HL-60/S4 treated with phorbol 12-myristate 13-acetate at 8.2 ng/mL for 4 days and 3 days (cell line): ENCODE results near the gene PHF21B.
"Not testable (repeated sequence)": the region's sequence is repeated elsewhere in the genome, so short reads cannot be mapped to it uniquely, and the experiment has no call there.

Experiments
- in situ Hi-C: fragments of 300-500 bp; cut with MboI; formaldehyde crosslinking; loops from 2 replicates; pipeline ENCODE4 v1.15.0; 2022; ENCODE audit warnings: low sequenced_read_pairs

The PHF21B gene

DNA sequence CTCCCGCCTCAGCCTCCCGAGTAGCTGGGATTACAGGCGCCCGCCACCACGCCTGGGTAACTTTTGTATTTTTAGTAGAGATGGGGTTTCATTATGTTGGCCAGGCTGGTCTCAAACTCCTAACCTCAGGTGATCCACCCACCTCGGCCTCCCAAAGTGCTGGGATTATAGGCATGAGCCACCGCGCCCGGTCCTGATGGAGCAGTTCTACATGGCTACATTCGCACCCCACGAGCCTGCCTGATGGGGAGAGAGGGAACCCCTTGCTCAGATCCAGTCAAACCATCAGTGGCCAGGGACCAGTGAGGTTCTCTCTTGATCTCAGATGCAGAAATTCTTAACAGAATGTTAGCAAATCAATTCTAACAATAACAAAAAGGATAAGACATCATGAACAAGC is 88.0 kb downstream of the PHF21B start:
- in situ Hi-C loops, result not testable (repeated sequence)

DNA sequence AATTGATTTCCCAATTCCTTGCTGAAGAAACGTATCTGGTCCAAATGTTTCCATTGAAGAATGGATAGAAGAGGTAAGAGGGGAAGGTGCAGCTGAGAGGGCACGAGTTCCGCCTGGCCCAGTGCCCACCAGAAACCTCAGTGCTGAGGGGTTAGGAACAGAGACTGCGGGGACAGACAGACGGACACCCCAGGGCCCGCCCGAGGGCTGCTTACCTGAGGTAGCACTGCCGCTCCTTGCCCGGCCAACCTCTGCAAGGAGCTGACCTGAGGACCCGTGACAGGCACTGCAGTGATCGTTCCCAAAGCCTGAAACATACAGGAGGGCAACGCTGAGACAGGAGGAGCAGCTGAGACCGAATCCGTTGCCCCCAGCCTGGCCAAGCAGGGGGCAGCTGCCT is 89.6 kb downstream of the PHF21B start:
- in situ Hi-C loops, result no loop called here

DNA sequence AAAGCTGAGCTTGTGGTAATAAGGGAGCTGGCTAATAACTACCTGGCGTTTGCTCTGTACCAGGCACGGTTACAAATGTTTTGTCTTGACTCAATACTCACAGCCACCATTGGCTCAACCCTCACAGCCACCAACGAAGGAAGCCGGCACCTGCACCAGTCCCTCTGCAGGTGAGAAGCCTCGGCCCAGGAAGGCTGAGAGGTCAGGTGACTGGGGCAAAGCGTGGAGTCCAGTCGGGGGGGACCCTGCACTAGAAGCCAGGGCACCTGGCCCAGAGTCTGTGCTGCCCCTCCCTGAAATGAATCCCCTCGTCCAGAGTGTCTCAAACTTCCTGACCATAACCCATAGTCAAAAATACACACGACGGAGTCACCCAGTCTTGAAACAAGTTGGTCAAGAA is 90.1 kb downstream of the PHF21B start:
- in situ Hi-C loops, result no loop called here

DNA sequence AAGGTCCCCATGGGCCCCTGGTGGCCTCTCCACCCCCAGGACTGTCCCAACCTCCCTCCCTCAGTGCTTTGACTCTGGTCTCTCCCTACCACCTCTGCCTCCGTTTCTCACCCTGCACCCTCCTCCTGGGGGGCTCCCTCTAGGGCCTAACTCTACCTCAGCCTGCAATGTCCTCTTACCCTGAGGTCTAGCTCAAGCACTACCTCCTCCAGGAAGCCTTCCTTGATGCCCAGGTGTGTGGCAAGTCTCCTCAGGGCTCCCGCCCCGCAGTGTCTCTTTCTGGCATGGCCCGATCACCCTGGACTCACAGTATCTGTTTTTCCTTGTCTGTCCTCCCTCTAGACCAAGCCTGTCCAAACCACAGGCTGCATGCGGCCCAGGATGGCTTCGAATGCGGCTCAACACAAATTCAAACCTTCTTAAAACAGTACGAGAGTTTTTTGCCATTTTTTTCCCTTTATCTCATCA is 90.8 kb downstream of the PHF21B start:
- in situ Hi-C loops, result no loop called here

DNA sequence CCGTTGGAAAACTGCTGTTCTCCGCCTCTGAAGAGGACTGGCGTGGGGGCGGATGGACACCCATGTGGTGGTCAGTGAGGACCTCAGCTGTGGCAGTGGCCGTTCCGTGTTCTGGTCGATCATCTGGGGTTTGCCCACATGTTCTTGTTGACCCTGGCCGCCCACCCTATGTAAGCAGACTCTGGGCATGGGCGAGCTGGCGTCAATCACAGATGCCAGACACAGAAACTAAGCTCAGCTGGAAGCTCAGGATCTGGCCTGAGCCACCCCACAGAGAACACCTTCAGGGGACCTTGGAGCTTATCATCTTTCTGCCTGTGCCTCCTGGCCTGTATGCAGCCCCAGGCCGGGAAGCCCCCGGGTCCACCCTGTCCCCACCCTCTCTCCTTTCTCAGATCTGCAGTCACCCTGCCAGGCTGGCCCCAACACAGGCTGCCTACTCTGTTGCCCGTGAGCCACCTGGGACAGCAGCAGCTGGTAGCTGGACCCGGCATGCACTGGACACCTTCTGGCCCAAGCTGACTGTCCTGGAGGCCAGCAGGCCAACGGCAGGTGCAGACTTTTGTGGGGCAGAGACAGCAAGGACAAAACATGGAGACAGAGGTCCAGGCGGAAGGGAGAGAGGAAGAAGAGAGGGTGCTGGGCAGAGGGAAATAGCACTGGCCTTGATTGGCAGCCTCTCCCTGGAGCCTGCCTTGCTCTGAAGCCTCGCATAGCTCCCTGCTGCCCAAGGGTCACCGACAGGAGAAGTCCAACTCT is 91.5 kb downstream of the PHF21B start:
- in situ Hi-C loops, result no loop called here

DNA sequence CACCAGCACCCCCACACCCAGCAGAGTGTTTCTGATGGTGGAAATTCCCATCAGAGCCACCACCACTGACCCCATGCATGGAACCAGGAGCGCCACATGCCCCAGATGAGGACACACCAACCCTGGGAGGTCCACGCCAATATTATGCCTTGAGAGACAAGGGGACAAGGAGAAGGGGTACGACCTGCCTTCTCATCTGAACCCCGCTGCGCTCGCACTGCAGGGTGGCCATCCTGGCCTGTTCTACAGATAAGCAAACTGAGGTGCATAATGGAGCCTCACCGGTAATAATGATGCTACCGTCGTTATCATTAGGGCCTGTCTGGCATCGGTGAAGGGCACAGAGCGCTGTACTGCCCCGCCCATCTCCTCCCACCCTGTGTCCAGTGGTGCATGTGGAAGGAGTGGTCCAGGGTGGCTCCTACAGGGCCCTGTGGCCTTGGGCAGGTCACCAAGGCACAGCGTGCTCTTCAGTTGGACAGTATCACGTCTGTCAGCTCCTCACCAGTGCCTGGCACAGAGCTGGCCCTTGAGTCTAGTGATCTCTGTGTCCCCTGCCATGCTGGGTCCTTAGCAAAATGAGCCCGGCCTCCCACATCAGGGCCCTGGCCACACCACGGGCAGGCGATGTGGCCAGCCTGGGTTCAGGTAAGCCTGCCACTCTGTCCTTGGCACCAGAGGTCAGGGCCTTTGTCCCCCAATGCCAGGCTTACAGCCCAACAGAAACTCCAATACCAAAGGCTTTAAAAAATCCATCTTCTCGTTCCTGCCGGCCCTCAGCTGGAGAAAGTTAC is 92.2 kb downstream of the PHF21B start:
- in situ Hi-C loops, result no loop called here

DNA sequence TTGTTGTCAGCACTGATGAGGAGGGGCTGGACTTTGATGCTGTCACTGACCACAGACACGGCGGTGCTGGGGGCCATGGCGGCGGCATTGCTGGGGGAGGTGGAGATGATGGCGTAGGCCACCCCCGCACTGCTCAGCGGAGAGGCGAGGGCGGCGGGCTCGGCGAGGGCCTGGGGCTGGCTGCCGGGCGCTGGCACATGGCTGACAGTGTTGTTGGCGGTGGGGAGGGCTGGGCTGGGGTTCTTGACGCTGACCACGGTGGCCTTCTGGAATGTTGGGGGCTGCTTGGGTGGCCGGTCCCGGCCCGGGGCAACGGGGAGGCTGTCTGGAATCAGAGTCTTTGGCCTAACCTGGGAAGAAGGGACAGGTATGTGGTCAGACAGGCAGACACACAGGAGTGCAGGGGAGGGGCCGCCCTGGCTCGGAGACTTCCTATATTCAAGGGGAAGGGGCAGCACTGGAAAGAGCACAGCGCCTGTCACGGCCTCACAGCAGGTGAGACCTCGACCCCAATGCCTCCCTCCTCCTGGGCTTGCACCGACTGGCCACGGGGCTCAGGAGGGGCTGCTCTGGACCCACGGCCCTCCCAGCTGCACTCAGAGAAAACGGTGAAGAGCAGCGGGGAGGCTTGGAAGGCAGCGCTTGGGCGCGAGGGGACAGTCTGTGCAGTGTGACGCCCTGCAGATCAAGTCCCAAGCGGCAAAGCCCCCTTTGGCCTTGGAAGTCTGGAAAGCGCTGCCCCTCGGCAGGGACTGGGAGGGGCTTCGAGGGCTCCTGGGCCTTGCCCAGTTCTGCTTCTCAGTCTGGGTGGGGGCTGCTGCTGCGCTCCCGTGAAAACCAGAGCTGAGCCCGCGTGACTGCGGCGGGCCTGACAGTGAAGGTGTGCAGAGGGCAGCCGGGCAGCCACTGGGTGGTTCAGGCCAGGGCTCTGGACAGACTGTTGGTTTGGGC is 93.2 kb downstream of the PHF21B start:
- in situ Hi-C loops, result no loop called here

DNA sequence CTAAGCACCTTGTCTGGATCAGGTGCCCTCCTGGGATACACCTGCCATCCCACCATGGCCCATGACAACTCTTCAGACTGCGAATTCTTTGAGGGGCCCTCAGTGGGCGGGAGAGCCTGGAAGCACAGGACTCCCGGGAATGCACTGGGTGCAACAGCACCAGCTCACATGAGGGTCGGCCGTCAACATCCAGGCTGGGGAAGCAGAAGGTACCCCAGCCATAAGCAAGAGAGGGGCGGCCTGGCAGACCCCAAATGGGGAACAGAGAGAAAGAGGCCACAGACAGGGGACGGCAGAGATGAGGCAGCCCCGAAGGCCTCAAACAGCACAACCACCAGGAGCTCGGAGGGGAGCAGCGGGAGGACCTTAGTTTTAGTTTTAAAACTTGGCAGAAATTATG is 94.4 kb downstream of the PHF21B start:
- in situ Hi-C loops, result no loop called here

DNA sequence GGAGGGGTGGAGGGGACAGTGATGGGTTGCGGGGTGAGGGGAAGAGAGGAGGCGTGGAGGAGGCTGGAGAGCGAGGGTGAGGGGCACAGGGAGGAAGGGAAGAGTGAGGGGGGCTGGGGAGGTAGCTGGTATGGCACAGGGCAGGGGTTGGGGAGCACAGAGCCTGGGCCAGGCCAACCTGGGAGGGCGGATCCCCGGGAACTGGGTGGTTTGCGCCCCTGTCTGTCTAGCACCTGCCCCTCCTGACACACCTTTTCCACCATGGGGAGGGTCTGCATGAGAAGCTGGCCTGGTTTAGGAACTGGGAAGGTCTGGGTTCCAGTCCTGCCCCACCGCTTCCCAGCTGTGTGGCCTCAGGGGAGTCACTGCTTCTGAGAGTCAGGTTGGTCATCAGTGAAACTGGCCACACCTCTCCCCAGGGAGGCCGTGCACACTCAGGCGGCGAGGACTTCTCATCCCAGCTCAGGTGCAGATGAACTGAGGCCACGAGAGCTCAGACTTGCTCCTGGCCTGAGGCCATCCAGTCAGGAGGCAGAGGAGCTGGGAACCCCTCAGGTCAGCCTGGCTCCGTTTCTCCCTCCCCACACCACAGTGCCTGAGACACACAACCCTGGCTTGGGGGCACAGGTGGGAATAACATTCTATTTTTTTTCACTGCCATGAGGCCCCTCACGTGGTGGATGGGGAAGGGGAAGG is 95.6 kb downstream of the PHF21B start:
- in situ Hi-C loops, result no loop called here

DNA sequence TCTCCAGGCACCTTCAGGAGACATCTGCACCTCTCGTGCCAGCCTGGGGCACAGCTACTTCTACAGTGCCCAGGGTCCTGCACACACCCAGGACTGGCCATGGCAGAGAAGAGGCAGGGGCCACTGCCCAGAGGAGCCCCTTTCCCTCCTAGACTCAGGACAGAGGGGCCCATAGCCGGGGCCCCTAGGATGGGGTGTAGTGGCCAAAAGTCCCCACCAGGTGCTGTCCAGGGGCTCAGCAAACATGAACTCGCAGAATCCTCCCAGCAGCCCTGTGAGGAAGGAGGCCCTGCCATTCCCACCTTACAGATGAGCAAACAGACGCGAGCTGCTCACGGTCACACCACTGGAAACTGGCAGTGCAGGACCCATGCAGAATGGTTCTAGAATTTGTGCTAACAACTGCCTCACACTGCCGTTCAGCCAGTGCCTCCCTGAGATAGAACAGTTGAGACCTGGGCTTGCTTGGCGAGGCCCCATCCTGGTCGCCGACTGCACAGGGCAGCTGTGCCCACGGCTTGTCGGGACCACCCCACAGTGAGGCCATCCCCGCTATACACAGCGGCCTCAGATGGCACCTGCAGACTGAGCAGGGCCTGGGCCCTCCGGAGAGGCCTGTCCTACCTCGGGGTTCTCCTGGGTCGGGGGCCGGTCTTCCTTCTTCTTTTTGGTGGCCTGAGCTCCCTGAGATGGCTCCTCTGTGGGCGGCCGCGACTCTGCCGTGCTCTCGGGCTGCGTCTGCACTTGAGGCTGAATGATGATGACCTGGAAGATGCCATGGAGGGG is 96.4 kb downstream of the PHF21B start:
- in situ Hi-C loops, result no loop called here

DNA sequence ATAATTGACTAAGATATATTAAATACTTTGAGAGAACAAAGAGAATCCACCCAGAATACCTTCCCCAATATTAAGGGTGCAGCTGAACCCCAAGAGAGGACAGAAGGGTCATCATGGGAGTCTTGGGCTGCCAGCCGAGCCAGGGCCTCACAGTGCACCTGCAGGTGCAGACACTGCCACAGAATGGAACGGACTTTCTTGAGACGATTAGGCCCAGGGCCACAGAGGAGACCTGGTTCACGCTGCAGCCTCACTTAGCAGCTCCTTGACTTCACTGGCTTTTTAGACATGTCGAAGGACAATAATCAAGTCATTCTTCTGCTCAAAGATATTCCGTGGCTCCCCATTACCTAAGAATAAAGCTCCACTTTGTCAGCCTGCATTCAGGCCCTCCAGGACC is 100.6 kb downstream of the PHF21B start:
- in situ Hi-C loops, result no loop called here

DNA sequence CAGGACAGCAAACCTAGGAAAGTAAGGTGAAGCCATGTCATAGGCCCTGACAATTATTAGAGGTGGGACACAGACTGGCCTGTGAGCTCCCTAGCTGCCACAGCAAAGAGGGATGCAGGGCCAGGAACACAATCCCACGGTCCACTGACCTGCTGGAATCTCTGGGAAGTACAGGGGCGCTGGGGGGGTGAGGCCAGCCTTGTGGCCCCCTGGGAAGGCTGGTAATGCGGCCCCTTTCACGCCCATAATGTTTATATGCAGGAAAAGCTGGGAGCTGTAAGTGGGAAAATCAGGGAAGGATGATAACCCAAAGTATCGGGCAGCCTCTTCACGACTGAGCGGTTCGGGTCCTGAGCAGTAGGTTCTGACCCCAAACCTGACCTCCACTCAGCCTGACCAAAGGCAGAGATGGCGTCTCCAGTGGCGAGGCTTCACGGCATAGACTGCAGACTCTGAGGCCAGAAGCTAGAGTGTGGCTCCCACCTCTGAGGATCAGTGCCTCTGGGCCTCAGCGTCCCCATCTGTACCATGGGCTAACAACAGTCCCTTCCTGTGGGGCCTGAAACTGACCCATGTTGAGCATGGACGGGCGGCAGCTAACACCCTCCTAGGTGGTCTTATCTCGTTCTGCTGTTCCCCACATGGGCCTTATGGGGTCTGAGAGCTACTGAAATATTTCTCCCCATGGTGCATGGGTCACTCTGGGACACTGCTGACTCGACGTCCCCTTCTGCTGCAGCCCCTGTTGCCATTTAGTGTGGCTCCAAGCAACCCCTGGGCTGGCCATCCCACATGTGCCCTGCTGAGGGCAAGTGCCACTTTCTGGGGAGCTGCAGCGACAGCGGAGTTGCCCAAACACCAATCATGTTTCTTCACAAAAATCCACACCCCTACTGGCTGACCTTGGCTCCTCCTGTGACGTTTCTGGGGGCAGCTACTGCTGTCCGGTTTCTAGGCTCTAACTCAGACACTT is 101.8 kb downstream of the PHF21B start:
- in situ Hi-C loops, result no loop called here

DNA sequence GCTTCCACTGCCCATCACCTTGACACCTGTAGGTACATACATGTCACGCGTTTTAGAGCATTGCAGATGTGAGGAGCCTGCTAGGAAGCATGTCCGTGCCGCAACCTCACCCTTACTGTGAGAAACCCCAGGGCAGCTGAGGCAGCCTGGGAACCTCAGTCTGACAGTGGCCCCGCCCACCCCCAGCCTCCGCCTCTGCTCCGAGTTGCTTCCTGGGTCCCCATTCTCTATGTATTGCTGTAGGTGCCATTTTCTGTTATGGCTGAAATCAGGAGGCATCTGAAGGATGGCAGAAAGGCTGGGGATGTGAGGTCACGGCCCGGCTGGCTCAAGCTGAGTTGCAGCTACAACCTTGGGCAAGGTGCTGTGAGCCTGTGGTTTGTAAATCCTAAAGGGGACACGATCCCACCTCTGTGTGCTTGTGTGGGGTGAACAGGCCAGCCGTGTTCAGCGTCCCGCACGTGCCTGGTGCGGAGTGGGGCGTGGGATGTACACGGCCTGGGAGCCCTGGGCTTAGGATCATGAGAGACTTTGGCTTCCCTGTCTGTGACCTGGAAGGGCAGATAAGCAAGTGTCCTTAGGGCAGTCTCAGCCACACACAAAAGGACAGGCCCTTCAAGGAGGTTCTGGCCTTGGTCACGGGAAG is 102.7 kb downstream of the PHF21B start:
- in situ Hi-C loops, result no loop called here

DNA sequence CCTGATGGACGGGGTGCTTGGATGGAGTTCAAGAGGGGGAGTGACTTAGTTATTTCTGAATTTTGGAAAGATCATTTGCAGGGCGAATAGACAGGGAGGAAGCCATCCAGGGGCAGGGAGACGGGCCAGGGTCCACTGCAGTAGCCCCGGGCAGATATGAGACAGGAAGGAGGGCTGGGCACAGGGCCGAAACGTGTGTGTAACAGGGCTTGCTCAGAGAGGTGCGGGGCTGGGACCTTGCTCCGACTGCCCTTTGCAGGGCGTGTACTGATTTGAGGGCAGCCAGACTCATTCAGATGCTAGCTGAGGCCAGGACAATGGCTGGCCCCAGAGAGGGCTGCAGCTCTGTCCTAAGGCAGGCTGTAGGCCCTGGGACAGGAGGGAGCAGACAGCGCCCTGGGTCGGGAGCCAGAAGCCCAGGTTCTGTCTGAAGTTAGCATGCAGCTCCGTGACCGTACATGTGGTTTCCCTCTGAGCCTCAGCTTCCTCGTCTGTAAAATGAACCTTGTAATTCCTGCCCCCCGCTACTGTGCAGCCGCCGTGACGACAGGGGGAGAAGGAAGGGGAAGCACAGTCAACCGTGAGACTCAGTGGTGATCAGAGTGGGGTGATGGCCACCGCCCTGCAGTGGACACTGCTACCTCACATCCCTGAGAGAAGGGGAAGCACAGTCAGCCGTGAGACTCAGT is 103.4 kb downstream of the PHF21B start:
- in situ Hi-C loops, result no loop called here

DNA sequence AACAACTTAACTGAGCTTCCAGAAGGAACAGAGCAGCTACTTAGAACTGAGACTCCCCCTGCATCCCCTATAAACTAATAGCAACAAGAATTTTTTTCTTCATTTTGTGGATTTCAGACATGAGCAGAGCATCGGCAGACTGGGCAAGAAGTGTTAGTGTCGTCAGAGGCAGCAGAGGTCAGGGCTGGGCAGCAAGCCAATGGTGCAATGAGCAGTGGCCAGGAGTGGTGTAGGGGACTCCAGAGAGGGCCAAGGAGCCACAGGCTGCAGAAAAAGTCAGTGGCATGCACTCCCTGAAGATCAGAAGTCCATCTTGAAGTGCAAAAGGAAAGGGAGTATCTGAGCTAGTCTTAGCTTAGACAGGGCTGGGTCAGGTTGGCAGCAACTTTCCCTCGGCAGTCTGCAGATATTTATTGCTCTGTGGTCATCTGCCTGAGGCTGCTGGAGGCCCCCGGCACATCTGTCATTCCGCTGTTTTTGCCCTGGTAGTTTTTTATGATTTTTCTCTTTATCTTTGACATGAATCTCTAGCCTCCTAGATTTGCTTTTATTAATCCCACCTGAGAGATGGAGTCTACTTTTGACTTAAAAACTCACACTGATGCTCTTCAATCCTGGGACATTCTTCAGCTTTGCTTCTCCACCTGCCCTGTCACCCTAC is 105.2 kb downstream of the PHF21B start:
- in situ Hi-C loops, result not testable (repeated sequence)

DNA sequence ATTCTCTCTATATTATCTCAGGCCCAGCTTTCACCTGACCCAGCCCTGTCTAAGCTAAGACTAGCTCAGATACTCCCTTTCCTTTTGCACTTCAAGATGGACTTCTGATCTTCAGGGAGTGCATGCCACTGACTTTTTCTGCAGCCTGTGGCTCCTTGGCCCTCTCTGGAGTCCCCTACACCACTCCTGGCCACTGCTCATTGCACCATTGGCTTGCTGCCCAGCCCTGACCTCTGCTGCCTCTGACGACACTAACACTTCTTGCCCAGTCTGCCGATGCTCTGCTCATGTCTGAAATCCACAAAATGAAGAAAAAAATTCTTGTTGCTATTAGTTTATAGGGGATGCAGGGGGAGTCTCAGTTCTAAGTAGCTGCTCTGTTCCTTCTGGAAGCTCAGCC is 106.6 kb downstream of the PHF21B start:
- in situ Hi-C loops, result not testable (repeated sequence)

DNA sequence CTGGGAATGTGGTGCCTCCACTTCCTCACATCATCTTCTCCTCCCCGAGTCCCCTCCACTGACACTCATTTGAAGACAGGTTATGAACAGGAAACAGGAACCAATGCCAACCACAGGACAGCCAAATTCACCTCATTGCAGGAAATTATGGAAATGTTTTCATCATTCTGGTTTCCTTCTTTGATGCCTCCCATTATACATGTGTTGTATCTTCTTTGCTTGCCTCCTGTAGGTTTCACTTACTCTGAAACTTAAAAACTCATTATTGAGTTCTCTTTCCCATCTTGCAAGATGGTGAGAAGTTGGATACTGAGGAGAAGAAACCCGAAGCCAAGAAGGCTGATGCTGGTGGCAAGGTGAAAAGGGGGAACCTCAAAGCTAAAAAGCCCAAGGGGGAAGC is 108.5 kb downstream of the PHF21B start:
- in situ Hi-C loops, result no loop called here
